ENCODE measurements around the gene LINC00632.

DNA sequence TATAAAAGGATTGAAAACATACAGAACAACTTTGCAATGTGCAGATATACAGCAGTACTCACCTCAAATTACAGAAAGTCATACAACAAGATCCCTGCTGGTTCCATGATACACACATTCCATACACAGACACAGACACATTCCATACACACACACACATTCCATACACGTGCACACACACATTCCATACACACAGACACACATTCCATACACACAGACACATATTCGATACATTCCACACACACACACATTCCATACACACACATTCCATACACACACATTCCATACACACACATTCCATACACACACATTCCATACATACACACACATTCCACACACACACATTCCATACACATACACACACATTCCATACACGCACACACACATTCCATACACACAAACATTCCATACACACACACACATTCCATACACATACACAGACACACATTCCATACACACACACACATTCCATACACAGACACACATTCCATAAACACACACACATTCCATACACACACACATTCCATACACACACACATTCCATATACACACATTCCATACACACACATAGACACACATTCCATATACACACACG lies 13.7 kb downstream of the LINC00632 start:
- TF ChIP-seq, protein P1, sequence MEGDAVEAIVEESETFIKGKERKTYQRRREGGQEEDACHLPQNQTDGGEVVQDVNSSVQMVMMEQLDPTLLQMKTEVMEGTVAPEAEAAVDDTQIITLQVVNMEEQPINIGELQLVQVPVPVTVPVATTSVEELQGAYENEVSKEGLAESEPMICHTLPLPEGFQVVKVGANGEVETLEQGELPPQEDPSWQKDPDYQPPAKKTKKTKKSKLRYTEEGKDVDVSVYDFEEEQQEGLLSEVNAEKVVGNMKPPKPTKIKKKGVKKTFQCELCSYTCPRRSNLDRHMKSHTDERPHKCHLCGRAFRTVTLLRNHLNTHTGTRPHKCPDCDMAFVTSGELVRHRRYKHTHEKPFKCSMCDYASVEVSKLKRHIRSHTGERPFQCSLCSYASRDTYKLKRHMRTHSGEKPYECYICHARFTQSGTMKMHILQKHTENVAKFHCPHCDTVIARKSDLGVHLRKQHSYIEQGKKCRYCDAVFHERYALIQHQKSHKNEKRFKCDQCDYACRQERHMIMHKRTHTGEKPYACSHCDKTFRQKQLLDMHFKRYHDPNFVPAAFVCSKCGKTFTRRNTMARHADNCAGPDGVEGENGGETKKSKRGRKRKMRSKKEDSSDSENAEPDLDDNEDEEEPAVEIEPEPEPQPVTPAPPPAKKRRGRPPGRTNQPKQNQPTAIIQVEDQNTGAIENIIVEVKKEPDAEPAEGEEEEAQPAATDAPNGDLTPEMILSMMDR (IDR thresholded peaks at IDR 0.05), result no peak
- TF ChIP-seq POLR2A (IDR thresholded peaks at IDR 0.05), result no peak

Measured in heart left ventricle (tissue), 13 donors.